Putamen (tissue), 1 donor: ENCODE results near the gene ZNF484.
"Not testable (repeated sequence)": the region's sequence is repeated elsewhere in the genome, so short reads cannot be mapped to it uniquely, and the experiment has no call there.

Experiments
- DNase-seq: peaks from one replicate; pipeline ENCODE4 v3.0.0-alpha.2; 2016; ENCODE audit warnings: low spot score

Gene ZNF484

GRCh38 chr9:92877531-92878430, at the start of gene ZNF484:
ZNF484 (minus strand) TSS chr9:92878038; CDS start chr9:92875029, 3,009 bp downstream.
- peak; percentile 98 for DNase-seq

DNA sequence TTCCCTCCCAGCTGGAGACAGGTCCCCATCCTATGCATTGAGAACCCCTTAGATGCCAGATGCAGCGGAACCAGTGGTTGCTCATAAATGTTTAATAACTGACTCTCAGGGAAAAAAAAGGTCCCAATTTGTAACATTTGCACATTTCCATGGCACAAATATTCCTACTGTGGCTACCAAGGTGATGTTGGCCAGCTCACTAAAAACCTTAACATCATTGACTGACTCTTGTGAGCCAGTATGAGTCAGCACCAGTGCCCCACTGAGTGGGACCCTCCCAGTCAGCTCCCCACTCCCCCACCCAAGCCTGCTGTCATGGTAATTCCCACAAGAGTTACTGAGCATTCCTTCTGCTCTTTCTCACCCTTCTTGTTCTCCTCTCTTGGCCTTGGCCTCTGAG, 42.6 kb upstream of the ZNF484 start:
- DNase-seq, result no peak

- DNase-seq, result no peak
Measured at GRCh38 chr9:92917176-92917800, 39.5 kb upstream of the ZNF484 start.

GRCh38 chr9:92911511-92912475, 34.0 kb upstream of the ZNF484 start:
- no peak for DNase-seq

DNA sequence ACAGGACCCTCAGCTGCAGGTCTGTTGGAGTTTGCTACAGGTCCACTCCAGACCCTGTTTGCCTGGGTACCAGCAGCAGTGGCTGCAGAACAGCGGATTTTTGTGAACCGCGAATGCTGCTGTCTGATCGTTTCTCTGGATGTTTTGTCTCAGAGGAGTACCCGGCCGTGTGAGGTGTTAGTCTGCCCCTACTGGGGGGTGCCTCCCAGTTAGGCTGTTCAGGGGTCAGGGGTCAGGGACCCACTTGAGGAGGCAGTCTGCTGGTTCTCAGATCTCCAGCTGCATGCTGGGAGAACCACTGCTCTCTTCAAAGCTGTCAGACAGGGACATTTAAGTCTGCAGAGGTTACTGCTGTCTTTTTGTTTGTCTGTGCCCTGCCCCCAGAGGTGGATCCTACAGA, 27.3 kb upstream of the ZNF484 start:
- DNase-seq, result not testable (repeated sequence)

- DNase-seq, result no peak
Measured at GRCh38 chr9:92897323-92897722, 19.5 kb upstream of the ZNF484 start.

DNA sequence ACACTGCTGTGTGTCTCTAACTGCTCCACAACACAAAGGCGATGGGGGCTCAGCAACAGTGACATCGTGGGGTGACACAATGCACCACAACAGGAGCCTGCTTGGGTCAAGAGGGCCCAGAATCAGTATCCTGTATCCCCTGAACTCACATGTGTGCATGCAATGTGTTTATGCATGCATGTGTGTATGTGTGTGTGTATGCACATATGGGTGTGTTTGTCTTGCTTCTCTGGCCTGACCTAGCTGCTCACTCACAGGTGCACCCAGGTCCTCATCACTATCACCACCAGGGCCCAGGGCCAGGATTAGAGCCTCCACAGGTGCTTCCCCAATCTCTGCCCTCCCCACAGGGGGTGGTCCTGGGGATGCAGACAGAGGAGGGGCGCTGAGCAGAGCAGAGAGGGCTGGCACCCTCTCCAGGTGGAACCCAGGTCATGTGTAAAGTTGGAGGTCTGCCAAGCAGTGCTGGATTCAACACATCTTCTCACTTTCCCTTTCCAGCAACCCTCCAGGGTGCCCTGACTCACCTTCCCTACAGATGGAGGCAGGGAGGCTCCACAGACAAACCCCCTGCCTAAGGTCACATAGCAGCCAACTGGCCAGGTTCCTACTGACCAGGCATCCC, 18.1 kb upstream of the ZNF484 start:
- DNase-seq, result no peak

DNA sequence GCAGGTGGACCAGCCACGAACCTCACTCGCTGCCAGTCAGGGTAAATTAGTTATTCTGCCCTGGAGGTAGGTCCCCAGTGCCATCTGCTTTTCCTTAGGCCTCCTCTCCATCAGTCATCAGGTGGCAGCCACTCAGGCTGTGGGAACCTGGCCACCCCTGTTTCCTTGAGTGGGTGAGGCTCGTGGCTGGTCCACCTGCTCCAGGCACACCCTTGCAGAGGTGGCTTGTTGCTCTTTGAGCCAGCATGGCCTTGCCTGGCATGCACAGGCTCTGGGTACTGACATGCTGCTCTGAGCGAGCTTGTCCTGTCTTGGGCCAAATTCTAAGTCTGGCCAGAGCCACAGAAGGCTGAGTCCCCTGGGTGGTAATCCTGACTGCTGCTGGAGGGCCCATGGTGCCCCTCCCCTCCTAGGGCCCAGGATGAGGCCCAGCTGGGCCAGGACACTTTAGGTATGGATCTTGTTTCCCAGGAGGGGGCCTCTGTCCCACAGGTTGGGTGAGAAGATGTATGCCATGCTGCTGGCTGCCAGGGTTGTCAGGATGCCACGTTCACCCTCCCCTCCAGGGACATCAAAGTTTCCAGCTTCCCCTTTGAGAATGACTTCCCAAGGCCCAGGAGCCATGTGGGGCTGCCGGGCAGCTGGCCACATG, 17.0 kb upstream of the ZNF484 start:
- no peak for DNase-seq

DNA sequence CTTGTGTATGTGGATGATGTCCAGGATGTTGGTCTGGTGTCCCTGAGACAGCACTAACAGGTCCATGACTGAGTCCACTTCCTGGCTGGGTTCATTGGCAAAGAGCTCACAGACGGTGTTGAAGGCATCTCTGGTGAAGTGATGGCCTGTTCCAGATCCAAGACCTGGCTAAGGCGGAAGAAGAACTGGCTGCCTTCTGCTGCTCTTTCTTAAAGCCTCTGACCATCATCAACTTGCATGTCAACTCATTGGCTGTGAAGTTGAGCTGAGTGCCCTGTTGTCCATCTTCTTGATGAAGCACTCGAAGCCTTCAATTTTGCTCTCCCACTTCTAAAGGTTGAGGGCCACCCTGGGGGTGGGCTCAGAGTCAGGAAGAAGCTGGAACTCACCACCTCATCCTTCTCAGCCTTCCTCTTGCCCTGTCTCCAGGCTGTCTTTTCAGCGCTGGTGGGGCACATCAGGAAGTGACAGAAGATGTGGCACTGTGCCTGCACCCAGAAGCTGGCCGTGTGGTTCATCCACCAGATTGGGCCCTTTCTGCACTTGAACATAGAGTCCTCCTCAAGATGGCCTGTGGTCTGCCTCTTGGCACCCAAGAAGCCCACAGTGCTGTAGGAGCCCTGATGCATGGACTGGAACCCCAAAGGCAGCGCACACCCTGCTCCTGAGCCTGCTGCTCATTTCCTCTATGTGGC, 16.2 kb upstream of the ZNF484 start:
- not testable (repeated sequence) for DNase-seq

DNA sequence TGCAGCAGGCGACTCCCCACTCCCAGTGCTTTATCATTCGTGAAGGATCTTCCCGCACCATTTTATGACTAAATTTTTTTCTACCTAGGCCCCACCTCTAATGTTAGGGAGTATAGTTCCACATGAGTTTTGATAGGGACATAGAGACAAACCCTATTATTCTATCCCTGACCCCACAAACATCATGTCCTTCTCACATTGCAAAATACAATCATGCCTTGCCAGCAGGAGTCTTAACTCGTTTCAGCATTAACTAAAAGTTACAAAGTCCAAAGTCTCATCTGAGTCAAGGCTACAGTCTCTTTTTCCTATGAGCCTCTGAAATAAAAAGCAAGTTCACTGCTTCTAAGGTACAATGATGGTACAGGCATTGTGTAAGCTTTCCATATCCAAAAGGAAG, 14.4 kb upstream of the ZNF484 start:
- DNase-seq, result not testable (repeated sequence)

DNA sequence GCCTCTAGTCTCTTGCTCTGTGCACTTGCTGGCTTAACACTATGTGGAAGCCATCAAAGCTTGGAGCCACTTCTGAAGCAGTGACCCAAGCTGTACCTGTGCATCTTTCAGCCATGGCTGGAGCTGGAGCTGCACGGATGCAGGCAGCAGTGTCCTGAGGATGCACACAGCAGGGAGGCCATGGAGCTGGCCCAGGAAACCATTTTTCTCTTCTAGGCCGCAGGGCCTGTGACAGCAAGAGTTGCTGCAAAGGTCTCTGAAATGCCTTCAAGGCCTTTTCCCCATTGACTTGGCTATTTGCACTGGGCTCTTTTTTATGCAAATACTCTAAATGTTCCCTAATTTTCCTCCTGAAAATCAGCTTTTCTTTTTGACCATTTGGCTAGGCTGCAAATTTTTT, 12.9 kb upstream of the ZNF484 start:
- DNase-seq, result no peak

- no peak for DNase-seq
Measured at GRCh38 chr9:92887880-92888338, 10.1 kb upstream of the ZNF484 start.

GRCh38 chr9:92886846-92887610, 9.2 kb upstream of the ZNF484 start:
- DNase-seq, result not testable (repeated sequence)

- not testable (repeated sequence) for DNase-seq
Measured at GRCh38 chr9:92883666-92884405, 6.0 kb upstream of the ZNF484 start.

GRCh38 chr9:92882276-92882675, 4.4 kb upstream of the ZNF484 start:
- DNase-seq, result no peak

DNA sequence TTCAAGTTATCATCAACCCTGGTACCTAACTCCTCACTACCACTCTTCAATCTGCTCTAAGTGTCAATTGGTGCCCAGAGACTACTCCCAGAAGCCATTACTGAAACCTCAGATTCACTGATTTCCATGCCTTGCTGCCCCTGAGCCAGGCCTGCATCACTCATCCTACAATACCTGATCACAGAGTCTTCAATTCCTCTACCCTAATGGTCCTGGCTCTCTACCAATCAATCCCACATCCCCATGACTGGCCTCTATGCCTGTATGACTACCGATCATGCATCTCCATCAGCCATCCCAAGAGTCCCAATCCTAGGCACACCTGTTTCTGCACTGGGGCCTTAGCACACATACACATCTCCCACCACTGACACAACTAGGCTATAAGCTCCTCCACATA, 2.5 kb downstream of the ZNF484 start:
- no peak for DNase-seq

DNA sequence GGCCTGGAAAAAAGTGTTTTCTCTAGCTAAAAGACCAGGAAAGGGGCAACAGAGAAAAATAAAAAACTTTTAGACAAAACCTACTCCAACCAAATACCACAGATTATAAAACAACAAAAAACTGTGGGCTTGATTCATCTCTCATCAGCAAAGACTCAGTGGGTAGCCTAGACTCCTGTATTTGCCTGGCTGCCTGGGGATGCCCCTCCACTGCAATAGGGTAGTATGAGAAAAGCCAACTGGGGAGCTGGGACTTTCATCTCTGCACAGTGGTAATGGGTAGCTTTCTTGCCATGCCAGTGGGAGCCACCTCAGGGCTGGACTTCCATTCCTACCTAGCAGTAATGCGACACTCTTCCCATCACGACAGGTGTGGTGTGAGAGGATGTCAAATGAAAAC, 7.5 kb downstream of the ZNF484 start:
- no peak for DNase-seq

- DNase-seq, result not testable (repeated sequence)
Measured at GRCh38 chr9:92866600-92866999, 11.2 kb downstream of the ZNF484 start.

DNA sequence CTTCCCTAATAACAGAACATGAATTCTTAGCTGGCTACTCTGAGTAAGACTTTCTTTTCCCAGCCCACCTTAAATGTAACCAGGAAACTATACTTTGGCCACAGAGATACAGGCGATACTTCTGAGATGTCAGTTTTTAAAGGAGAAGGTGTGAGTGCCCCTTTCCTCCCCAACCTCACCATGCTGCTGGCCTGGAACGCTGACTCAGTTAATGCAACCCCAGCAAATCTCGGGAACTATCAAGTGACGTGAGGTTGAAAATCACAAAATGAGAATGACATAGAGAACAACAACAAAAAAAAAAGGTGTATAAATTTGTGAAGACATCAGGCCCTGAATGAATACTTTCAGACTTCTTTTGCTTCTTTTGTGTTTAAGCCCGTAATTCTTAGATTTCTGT, 13.7 kb downstream of the ZNF484 start:
- no peak for DNase-seq
